Neural crest cell (in vitro differentiated cells): ENCODE results near the gene TRIO. TPM values are rescaled to one million over a fixed set of nuclear protein-coding genes. Genes with fewer than 3 reads are reported as not detected.

Source experiments
- DNase-seq: peaks from one replicate; pipeline ENCODE4 v3.0.0; 2021; ENCODE audit warnings: low read depth, mixed read lengths, low spot score
- H3K27ac Mint-ChIP-seq: one replicate; pipeline ENCODE4 v1.8.0; 2021; ENCODE audit warnings: mild to moderate bottlenecking, mixed read lengths; ENCODE audit not compliant: unreplicated experiment
- H3K27me3 Mint-ChIP-seq: 2 replicates; pipeline ENCODE4 v1.8.0; 2021; ENCODE audit warnings: low read depth, mild to moderate bottlenecking, mixed read lengths
- H3K36me3 Mint-ChIP-seq: 2 replicates; pipeline ENCODE4 v1.8.0; 2021; ENCODE audit warnings: low read depth, mild to moderate bottlenecking, mixed read lengths
- H3K4me1 Mint-ChIP-seq: 2 replicates; pipeline ENCODE4 v1.8.0; 2021; ENCODE audit warnings: mixed read lengths
- H3K4me3 Mint-ChIP-seq: one replicate; pipeline ENCODE4 v1.8.0; 2021; ENCODE audit warnings: mild to moderate bottlenecking, mixed read lengths
- H3K9me3 Mint-ChIP-seq: 2 replicates; pipeline ENCODE4 v1.8.0; 2021; ENCODE audit warnings: mixed read lengths
- CTCF ChIP-seq: fragments of 200-600 bp; sonication (generic); conservative IDR thresholded peaks from 2 replicates; pipeline ENCODE4 v1.5.0; 2021; ENCODE audit warnings: antibody characterized with exemption, mild to moderate bottlenecking
- total RNA-seq: library from RNA; stranded (reverse); gene quantifications from 2 replicates; pipeline ENCODE4 v1.2.1, GENCODE V29; 2021

Gene TRIO
- total RNA-seq, 1 donor from 2014 or later = 134 TPM

DNA sequence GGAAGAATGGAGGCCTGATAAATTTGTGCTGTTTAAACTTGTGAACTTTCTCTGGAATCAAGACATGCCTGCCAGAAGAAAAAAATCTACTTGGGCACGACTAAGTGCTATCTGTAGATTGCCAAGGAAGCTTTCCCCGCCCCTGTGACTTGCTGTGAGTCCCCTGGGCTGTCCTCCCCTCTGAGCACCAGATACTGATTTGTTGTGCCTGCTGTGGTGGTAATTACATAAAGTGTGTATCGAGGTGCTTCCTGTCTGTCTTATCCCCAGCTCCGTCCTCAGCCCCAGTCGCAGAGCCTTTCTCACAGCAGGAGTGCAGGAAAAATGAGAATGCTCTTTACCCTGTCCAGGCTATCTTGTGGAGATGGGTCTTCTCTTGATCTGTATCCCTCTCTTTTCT is 53.9 kb downstream of the TRIO start:
- no peak for DNase-seq
- H3K27ac Mint-ChIP-seq = no peak overlapping the region
- H3K4me1 Mint-ChIP-seq = peaks cover 34% of the 10 kb centered on the region
- H3K9me3 Mint-ChIP-seq = no peaks in the 10 kb centered on the region
- H3K4me3 Mint-ChIP-seq = no peak overlapping the region
- TF ChIP-seq CTCF = no peak
- no peaks in the 10 kb centered on the region for H3K36me3 Mint-ChIP-seq
- H3K27me3 Mint-ChIP-seq = no peaks in the 10 kb centered on the region

GRCh38 chr5:14199902-14200301 is 56.8 kb downstream of the TRIO start:
- Mint-ChIP-seq H3K9me3 (no peaks in the 10 kb centered on the region), H3K27ac (no peak overlapping the region), H3K27me3 (no peaks in the 10 kb centered on the region), H3K36me3 (no peaks in the 10 kb centered on the region), H3K4me1 (peaks cover 61% of the 10 kb centered on the region), H3K4me3 (no peak overlapping the region)
- TF ChIP-seq CTCF = no peak
- no peak for DNase-seq

DNA sequence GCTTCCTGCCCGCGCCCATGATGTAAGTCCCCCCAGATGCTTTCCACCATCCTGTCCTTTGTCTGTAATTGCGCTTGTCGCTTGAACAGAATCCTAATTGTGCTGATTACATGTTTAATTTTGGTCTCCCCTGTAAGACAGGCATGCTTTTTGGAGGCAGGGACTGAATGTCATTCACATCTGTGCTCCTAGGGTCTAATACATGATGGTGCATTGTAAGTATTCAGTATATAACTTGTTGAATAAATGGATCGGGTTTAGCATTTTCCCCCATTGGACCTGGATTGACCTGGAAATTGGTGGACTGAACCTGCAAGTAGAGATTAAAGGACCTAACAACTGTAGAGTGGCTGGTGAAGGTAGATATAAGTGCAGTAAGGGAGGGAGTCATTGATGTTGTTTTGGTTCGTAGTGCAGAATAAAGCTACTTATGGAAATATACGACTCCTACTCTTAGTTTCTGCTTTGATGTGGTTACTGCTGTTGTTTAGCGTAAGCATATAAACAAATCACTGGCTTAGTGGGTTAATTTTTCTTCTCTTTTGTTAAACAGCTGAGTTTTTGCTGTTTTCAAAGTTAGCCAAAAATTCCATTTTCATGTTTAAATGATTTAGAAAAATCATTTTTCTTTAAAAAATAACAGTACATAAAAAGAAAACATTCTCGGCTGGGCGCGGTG is 57.3 kb downstream of the TRIO start:
- Mint-ChIP-seq H3K4me3 (no peak overlapping the region), H3K36me3 (no peaks in the 10 kb centered on the region), H3K9me3 (no peaks in the 10 kb centered on the region), H3K4me1 (peaks cover 60% of the 10 kb centered on the region), H3K27ac (peak overlapping the region; percentile 80), H3K27me3 (no peaks in the 10 kb centered on the region)
- no peak for DNase-seq
- TF ChIP-seq CTCF = no peak

DNA sequence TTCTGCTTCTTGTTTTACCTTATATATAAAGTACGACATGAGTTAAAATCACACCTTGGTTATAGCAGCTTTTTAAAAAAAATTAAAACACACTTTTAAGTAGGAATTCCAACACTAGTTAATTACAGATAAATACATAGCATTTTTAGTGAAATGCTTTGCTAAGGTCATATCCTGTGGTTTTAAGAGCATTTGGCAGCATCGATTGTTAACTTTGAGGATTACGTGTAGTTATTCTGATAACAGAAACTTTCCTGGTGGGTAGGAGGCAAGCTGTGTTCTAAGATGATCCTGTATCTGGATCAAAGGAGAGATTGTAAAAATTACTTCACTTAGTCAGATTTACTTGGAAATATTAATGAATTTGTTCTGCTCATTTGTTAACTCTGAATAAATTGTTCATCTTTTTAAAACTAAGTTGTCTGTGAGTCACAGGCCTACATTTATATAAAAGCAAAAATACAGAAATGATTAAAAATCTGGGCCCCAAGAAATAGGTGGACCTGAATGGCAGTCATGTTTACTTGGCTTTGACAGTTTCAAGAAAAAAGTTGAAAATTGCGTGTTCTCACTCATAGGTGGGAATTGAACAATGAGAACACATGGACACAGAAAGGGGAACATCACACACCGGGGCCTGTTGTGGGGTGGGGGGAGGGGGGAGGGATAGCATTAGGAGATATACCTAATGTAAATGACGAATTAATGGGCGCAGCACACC is 58.3 kb downstream of the TRIO start:
- peaks cover 56% of the 10 kb centered on the region for H3K4me1 Mint-ChIP-seq
- no peaks in the 10 kb centered on the region for H3K27me3 Mint-ChIP-seq
- TF ChIP-seq CTCF = no peak
- no peaks in the 10 kb centered on the region for H3K36me3 Mint-ChIP-seq
- H3K9me3 Mint-ChIP-seq = no peaks in the 10 kb centered on the region
- DNase-seq = no peak
- no peak overlapping the region for H3K4me3 Mint-ChIP-seq
- no peak overlapping the region for H3K27ac Mint-ChIP-seq

- no peak for TF ChIP-seq CTCF
- H3K4me3 Mint-ChIP-seq = no peak overlapping the region
- H3K27me3 Mint-ChIP-seq = no peaks in the 10 kb centered on the region
- H3K36me3 Mint-ChIP-seq = no peaks in the 10 kb centered on the region
- no peak for DNase-seq
- no peaks in the 10 kb centered on the region for H3K9me3 Mint-ChIP-seq
- peak overlapping the region; percentile 46 for H3K27ac Mint-ChIP-seq
- peaks cover 46% of the 10 kb centered on the region for H3K4me1 Mint-ChIP-seq
Measured at GRCh38 chr5:14202462-14202861, 59.3 kb downstream of the TRIO start.
